ENCODE data around the gene NTM. TPM values are rescaled to one million over a fixed set of nuclear protein-coding genes. Genes with fewer than 3 reads are reported as not detected.
A peak's percentile ranks its signal among the peaks of the same experiment; 100 is the strongest.

NTM gene
- polyA plus RNA-seq, 5 donors: 14.0 to 30.1 (median 23.9) TPM

DNA sequence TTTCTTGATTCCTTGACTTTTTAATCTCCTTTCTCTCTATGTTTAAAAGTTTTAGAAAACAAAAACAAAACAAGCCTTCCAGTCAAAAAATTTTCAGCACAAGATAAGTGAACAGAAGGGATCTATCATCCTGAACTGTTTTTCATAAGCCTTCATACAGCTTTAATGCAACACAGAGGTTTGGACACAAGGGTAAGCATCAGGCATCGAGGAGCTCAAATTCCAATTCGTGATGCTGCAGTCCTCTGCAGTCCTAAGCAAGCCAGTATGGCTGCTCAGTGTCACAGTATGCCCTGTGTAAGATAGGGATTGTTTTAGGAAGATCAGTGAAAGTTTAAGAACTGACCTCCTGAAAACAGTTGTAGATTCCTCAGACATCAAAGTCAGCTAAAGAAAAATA, 740.9 kb downstream of the NTM start:
- DNase-seq: no peak

DNA sequence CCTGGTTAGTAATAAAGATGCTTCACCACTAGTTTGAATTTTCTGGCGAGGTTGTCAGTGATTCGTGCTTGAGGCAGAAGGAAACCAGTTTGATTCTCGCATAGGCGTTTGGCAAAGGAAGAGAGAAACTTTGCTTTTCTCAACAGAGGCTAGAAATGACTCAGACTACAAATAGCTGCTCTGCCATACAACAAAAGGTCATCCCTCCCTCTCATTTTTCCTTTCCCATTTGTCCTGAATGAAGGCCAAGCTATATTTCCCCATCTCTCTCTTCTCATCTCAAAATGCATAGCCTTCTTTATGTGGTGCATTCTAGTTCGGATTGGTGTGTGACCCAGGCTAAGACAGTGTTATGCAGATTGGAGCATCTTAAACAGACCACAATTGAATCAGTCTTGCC, 741.4 kb downstream of the NTM start:
- DNase-seq: peak; percentile 20 to 26

DNA sequence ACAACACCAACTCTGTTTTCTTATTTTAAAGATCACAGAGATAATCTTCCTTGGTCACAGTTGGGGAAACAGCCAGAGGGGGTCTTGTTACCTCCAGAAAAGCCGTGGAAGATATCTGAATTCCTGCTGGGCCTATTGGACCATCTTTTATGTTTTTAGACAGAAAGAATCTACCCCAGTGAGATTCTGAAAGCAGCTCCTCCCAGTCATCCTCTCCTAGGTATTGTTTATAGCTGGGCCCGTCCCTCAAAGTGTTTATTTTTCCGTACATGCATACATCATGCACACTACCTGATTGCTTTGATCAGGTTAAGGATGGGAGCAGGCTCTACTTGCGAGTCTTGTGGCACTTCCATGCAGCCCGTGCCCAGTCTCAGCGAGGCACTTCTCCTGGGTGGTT, 742.4 kb downstream of the NTM start:
- DNase-seq: no peak

DNA sequence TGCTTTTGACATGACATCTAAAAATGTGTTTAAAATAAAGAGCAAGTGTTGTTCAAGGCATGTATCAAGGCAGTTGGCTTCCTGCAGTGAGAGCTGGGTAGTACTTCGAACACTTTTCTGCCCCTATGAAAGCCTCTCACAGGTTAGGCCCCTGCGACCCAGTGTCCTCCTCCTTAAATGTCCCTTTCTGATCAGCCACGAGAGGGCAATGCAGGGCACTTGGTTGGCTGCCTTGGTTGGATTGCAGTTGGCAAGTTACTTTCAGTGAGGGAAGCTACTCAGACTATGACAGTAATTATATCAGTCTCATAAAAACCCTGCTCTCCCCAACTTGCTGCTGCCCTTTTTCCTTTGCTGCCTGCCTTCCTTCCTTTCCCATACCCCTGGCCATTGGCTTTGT, 743.8 kb downstream of the NTM start:
- no peak for DNase-seq

DNA sequence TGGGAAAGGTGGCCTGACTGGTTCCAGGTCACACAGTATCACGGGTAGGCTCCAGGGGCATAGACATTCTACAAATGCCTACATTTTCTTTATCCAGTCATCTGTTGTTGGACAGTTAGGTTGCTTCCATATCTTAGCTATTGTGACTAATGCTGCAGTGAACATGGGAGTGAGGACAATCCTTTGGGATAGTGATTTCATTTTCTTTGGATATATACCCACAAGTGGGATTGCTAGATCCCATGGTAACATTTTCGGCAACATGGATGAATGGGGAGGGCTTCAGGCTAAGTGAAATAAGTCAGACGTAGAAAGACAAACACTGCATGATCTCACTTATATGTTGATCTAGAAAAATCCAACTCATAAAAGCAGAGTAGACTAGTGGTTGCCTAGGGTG, 744.3 kb downstream of the NTM start:
- no peak for DNase-seq

DNA sequence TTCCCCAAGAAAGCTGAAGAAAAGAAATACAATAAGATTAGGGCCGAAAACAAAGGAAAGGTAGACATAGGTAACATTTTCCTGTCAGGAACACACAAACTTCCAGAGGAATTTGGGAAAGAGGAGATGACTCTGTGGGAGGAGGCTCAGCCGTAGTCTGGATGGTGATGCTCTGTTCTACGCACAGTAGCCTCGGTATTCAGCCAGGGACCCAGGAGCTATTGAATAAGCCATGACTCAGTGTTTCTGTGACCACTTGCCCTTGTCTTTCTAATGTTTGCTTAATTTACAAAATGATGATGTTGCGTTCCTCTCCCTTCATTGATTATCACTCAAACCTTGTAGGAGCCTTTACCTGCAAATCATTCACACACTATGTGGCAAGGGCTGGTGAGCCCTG, 745.0 kb downstream of the NTM start:
- DNase-seq: no peak

DNA sequence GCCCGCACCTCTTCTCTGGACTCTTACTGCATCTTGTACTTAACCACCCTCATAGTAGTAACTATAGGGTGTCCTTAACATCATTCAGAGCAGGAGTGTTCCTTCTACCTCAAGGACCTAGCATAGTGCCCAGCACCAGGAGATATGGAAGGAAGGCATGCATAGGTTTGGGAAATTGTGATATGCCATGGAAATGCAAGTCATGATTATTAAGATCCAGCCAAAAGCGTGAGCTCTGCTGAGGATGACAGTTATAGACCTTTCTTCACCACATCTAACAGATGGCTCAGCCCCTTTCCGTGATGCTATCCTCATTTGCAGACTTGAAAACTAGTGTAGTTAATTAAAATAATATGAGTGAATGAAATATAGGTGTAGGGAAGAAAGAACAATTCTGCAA, 746.1 kb downstream of the NTM start:
- no peak for DNase-seq

DNA sequence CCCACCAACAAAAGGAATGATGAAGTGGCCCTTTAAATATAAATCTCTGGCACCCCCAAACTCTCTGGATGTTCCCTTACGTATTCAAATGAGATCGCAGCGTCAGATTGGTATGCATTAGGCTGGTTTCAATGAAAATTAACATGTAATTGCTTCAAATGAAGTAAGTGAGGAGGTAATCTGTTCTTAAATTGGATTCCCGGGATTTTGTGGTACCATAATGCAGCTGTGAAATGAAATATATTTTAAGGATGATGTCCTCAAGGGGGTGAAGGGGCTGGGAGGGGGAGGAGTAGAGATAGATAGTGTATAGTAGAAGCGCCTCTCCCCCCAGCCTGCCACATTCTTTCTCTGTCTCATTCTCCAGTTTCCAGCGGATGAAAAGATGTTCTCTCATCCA, 748.2 kb downstream of the NTM start:
- DNase-seq: no peak

DNA sequence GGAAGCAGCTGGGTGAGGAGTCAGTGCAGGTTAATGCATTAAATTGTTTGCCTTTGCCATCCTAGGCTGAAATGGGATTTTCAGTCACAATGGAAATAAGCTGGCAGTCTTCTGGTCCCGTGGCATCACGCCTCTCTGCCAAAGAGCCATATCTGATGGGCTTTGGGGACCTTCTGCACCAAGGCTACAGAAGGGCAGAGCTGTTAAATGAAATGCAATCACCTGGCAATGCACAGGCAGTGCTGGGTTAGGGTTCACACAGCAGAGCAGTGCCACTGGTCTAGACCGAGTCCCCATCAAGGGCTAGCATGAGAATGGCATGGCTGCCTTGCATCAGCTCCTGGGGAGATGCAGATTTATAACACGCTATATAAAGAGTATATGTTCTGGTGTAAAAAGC, 749.2 kb downstream of the NTM start:
- DNase-seq: no peak

DNA sequence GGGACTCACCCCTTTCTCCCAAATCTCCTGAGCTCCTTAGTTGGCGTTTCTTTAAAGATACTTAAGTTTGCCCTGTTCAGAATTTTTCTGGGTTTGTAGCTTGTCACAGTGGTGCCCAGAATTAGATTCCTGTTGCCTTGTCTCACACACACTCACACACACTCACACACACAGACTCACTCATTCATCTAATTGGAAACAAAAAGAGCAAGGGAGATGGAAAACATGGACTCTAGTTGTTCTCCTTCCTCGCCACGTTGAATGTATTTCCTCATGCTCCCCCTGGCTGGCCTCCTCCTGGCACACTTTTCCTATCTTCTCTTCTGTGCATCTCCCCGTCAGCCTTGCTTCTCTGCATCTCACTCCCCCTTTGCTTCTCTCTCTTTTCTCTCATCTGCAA, 752.3 kb downstream of the NTM start:
- no peak for DNase-seq

DNA sequence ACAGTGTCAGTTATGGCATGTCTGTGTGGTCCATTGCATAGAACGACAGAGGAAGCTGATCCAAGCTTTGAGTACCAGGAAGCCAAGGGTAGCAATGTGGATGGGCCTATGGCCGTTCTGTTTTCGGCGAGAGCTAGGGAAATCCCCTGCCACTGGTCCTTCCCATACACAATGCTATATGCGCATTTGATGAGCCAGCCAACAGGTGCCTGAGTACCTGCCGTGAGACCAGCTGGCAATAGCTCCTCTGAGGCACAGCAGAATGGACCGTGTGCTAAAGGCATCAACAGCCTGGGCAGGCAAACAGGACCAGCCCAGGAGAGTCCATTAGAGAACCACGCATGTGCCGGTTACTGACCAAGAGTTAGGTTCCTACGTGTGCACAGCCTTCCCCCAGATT, 753.0 kb downstream of the NTM start:
- no peak for DNase-seq

DNA sequence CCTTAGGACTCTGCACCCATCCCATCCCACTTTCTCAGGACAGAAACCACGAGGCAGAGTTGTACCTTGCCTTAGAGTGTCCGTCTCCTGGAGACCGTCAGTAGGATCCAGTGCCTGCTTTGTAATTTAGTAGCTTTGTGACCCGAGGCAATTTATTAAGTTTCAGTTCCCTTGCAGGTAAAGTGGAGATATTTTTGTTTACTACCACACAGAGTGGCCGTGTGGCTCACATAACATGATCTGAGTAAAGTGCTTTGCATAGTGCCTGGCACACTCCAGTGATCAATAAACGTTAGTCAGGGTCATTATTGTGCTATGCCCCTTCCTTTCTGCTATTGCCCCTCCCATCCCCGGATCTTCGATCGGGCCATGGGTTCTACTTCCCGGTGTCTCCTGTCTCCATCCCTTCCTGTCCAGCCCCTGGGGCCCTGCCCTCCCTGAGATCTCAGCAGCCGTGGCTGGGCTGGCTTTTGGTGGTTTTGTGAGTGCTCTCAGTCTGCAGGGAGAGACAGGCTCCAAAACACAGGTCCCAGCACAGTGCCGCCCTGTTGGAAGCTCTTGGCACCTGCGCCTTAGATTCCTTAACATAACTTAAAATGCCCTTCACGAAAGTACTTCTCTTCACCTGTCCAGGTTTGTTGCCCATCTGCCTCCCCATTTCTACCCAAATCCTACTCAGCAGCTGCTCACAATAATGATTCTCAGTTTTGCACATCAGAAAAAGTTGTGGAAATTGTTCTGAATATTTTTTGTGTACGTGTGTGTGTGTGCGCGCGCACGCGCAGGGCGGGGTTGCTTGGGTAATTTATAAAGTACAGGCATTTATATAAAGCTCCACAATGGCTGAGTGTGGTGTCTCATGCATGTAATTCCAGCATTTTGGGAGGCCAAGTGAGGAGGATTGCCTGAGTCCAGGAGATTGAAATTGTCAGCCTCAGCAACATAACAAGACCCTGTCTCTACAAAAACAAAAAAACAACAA, 753.7 kb downstream of the NTM start:
- DNase-seq: no peak

DNA sequence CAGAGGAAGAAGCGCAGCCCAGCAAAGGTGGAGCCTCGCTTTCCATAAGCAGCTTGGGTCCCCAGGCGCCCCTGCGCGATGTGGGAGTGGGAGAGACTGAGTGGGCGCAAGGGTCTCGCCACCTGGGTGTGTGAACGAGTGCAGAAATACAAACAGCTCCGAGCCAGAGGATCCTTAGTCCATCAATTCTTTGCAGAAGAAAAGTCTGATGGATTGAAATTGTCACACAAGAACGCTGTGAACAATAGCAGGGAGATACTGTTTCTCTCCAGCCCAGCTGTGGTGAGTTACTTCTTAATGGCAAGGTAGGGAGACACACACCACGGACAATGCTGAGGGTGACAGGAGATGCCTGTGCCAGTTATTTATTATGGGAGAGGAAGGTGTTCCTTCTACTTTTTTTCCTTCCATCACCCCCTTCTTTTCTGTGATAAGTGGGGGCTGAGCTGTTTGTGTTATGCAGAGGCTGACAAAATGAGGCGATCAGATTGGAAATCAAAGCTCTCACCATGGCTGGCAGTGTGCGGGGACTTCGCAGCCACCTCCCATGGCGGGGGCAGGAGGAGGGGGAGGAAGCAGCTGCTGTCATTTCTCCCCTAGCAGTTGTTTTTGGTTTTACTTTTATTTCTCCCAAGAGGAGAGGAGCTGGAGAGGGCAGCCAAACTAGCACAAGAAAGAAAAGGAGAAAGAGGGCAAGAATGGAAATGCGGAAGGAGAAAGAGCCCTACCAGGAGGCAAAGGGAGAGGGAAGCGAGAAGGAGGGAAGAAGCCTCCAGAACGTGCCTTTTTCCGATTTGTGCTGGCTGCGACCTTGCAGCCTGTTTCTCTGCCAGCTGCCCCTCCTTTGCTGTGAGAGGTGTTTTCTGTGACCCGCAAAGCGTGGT, 755.8 kb downstream of the NTM start:
- peak; percentile 29 to 45 for DNase-seq

DNA sequence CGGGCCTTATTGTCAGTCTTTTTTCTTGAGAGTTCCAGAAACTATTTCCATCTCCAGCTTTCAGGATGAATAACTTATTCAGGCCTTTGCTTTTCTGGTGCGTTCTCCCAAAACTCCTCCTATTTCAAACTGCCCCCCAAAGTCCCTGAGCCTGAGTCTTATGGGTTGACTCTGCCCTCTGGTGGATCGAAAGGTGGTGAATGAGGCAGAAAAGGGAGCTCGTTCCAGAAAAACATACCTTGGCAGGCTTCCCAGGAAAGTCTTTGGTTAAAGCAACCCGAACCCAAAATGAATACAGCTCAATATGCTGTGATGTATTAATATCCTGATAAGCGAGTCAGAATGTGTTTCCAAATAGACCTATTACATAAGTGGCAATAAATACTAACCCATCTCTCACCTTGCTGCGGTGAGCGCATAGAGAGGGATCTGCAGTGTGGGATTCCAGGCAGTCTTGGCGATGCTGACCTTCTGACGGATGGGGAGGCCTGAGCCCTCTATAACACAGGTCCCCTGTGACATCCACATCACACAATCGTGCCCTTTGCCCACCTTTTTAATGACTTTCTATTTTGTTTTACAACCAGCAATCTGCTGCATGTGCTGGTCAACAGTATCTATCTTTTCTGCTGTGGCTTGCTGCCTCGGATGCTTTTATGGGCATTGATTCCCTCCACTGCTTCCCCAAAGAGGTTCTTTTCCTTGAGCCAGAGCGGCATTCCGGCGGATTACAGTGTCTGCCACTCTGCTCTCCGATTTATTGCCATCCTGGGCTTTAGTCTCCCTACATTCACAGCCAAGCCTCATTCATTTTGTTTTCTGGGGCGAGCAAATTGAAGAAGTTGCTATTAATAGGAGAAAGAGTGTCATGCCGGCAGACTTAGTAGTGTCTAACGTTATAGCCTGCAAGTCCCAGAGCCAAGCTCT, 756.8 kb downstream of the NTM start:
- DNase-seq: peak; percentile 81 to 88

DNA sequence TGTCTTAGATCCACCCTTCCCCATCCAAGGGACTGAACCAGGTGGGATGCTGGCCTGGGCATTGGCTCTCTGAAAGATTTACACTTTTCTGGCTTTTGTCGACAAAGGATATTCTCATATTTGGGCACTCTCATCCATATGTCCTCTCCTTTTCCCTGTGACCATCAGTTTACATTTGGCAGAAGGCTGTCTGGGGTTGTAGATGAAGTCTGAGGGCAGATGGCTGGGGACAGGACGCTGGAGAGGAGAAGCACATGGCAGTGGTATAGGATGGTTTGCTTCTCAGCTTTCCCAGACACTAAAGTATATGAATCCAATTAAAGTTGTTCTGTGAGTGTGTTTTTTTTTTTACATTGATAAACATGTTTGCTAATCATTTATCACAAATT, 757.5 kb downstream of the NTM start:
- no peak for DNase-seq

DNA sequence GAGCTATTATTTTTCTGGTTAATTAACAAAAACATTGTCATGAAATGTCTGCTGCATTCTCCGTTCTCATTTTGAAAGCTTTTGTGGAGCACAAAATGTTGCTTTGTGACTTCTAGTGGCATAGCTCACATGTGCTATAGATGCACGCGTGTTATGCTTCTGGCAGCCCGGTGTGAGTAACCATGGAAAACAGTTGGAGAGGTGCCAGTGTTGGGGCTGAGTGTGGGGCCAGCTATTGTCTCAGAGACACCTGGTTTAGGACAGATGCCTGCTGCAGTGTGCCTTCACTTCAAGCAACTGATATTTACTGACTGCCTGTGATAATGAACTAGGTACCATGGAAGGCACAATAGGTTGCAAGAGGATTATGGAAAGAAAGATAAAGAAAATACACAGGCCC, 760.6 kb downstream of the NTM start:
- DNase-seq: no peak

DNA sequence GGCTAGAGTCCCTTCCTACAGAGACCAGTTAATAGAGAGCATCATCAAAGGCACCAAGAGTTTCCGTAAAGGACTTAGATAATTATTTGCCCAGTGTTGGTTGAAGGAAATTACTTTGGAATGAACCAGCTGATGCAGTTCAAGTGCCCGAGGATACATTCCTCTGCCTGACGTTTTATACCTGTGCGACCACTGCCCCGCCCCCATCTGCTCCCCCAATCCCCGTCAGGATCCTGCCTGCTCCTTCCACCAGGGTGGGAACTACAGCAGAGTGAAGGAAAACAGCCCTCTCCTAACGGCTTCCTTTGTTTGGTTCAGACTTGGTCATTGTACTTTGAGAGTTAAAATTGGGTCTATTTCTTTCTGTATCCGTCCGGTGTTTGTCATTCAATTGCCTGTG, 761.5 kb downstream of the NTM start:
- DNase-seq: no peak

DNA sequence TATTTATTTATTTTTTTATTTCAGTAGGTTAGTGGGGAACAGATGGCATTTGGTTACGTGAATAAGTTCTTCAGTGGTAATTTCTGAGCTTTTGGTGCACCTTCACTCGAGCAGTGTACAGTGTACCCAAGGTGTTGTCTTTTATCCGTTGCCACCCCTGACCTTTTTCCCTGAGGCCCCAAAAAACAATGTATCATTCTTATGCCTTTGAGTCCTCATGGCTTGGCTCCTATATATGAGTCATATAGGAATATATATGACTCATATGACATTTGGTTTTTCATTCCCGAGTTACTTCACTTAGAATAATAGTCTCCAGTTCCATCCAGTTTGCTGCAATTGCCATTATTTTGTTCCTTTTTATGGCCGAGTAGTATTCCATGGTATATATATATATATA, 763.9 kb downstream of the NTM start:
- no peak for DNase-seq

DNA sequence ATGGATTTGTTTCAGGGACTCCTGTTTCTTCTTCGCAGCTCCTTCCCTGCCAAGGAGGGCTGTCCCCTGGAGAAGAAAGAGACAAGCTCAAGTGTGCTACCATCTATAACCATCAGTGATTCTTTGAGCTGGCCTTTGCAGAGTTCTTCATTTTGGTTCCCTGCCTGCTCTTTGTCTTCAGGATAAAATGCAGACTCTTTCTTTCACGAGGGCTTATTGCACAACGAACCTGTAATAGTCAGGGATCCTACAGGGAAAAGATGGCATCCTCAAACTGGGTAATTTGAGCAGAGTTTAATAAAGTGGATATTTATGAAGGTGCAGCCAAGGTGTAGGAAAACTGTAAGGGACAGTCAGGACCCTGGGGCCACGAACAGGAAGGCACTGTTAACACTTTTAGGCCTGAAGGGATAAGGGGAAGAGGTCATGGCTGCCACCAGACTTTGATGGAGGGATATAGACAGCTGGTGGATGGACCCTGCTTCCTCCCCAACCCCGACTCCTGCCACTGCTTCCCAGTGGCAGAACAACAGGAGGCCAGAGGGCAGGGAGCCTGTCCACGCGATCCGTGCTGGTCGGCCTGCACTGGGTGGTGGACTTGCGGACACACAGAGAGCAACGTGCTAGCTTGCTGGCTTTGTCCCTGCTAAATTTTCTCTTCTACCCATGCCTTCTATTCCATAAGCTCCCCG, 767.0 kb downstream of the NTM start:
- DNase-seq: no peak

DNA sequence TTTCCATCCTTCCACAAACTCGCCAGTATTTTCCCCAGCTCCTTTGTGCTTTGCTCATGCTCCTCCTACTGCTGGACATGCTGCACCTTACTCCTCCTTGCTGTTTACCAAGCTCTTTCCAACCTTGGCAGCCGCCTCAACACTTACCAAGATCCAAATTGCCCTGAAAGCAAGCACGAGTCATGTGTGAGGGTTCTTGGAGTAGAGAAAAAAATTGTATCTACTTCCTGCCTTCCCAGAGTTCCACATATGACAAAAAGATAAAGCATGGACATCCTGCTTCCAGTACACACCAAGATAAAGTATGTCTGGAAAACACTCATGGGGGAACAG, 767.5 kb downstream of the NTM start:
- DNase-seq: no peak

DNA sequence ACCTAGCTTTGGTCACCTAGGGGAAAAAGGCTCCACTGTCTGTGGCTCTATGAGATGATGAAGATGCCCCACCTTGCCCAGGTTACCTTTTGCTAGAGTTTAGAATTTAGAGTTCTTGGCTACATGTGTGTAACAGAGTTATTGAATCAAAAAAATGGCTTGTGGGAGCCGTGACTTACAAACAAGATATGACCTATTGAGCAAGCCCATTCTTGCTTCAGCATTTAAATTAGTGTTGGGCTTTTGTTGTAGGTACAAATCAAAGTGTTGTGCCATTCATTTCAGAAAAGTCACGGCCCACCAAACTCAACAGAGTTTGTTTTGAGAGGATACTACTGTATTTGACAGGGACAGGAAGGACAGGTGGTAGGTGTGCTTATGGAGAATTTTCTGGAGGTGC, 768.8 kb downstream of the NTM start:
- DNase-seq: no peak

All from right lung (tissue), 5 donors.